A549 (cell line): Measurements from ENCODE around the gene SCGB1C1. TPM values are rescaled to one million over a fixed set of nuclear protein-coding genes. Genes with fewer than 3 reads are reported as not detected.

ENCODE experiments used
- ATAC-seq, 2 experiments: fragments of 200-7000 bp in 1 of 2; fragments of >200 bp in 1 of 2; cut with Nextera tagmentation in 1 of 2; cut with Tn5 transposase in 1 of 2; 3 replicates each; pipeline versions ENCODE4 v1.8.0 to v1.9.1; 2018 to 2020; ENCODE audit warnings: mild to moderate bottlenecking in 1 of 2, moderate library complexity in 1 of 2
- CTCF ChIA-PET: fragments of 300-600 bp; sonication (Branson Sonifier 250); formaldehyde crosslinking; extraction: SDS; loops from one replicate; lab custom pipeline; 2021; ENCODE audit warnings: antibody characterized with exemption, inconsistent platforms; lab: Yijun Ruan, JAX
- POLR2A ChIA-PET: fragments of 350-600 bp; formaldehyde crosslinking; extraction: SDS; loops from one replicate; lab custom pipeline; 2021; ENCODE audit warnings: antibody characterized with exemption, inconsistent platforms; lab: Yijun Ruan, JAX
- DNase-seq, 2 experiments: peaks; one replicate each; pipeline versions ENCODE4 v3.0.0 to v3.0.0-alpha.2; 2011 to 2016; ENCODE audit warnings: low read depth in 1 of 2, low spot score in 1 of 2
- FAIRE-seq: peaks from 2 replicates; lab custom pipeline; 2011; peaks lifted over from hg19 to GRCh38; lab: Jason Lieb, UNC
- H3K27ac ChIP-seq, 2 experiments: fragments of >200 bp; sonication (Bioruptor Twin); formaldehyde crosslinking; 3 replicates each; pipeline ENCODE4 v1.5.1; 2016 to 2017
- H3K4me1 ChIP-seq: fragments of >200 bp; sonication (Bioruptor Twin); formaldehyde crosslinking; 3 replicates; pipeline ENCODE4 v1.6.1; 2016
- H3K4me2 ChIP-seq: fragments of >200 bp; sonication (Bioruptor Twin); formaldehyde crosslinking; 3 replicates; pipeline ENCODE4 v1.6.1; 2016
- H3K4me3 ChIP-seq: fragments of >200 bp; sonication (Bioruptor Twin); formaldehyde crosslinking; 3 replicates; pipeline ENCODE4 v1.5.1; 2016
- H3K9me3 ChIP-seq: fragments of >200 bp; sonication (Bioruptor Twin); formaldehyde crosslinking; 3 replicates; pipeline ENCODE4 v1.6.1; 2016
- ATOH8 ChIP-seq: fragments of 250-450 bp; sonication (Bioruptor Pico); IDR thresholded peaks from 2 replicates; pipeline ENCODE4 v1.5.0; 2020; ENCODE audit warnings: low read depth, mild to moderate bottlenecking, moderate library complexity
- BCL3 ChIP-seq: fragments of >200 bp; sonication (Bioruptor Twin); formaldehyde crosslinking; IDR thresholded peaks from 3 replicates; pipeline ENCODE4 v1.6.1; 2016
- BHLHE40 ChIP-seq: IDR thresholded peaks from 2 replicates; pipeline ENCODE4 v1.6.1; 2012; ENCODE audit warnings: low read depth, low read length, inconsistent platforms
- CBX2 ChIP-seq: fragments of 200-600 bp; sonication (generic); IDR thresholded peaks from 2 replicates; pipeline ENCODE4 v1.6.1; 2016; ENCODE audit warnings: low read depth, mild to moderate bottlenecking, borderline replicate concordance
- CEBPB ChIP-seq, 2 experiments: fragments of >200 bp in 1 of 2; sonication (Bioruptor Twin) in 1 of 2; formaldehyde crosslinking in 1 of 2; IDR thresholded peaks; 2 replicates each; pipeline ENCODE4 v1.6.1; 2012 to 2016
- CHD4 ChIP-seq: fragments of 200-600 bp; sonication (generic); IDR thresholded peaks from 2 replicates; pipeline ENCODE4 v1.6.1; 2016; ENCODE audit warnings: antibody characterized with exemption, mild to moderate bottlenecking, borderline replicate concordance
- E2F6 ChIP-seq: IDR thresholded peaks from 2 replicates; pipeline ENCODE4 v1.6.1; 2012; ENCODE audit warnings: low read depth, borderline replicate concordance
- EHMT2 ChIP-seq: fragments of 200-600 bp; sonication (generic); IDR thresholded peaks from 2 replicates; pipeline ENCODE4 v1.6.1; 2016; ENCODE audit warnings: antibody characterized with exemption, low read depth, mild to moderate bottlenecking, moderate library complexity
- FOXS1 ChIP-seq: fragments of 250-450 bp; sonication (Bioruptor Pico); IDR thresholded peaks from 2 replicates; pipeline ENCODE4 v1.5.0; 2020; ENCODE audit warnings: mild to moderate bottlenecking, moderate library complexity
- HEYL ChIP-seq: fragments of 250-450 bp; sonication (Bioruptor Pico); IDR thresholded peaks from 2 replicates; pipeline ENCODE4 v1.8.0; 2021; ENCODE audit warnings: mild to moderate bottlenecking, moderate library complexity
- HOXA7 ChIP-seq: fragments of 250-450 bp; sonication (Bioruptor Pico); IDR thresholded peaks from 2 replicates; pipeline ENCODE4 v1.5.0; 2020; ENCODE audit warnings: mild to moderate bottlenecking, moderate library complexity
- JUN ChIP-seq, 2 experiments: fragments of >200 bp; sonication (Bioruptor Twin); formaldehyde crosslinking; IDR thresholded peaks; 2 replicates in 1 of 2; 3 replicates in 1 of 2; pipeline ENCODE4 v1.6.1; 2016 to 2017
- KDM5A ChIP-seq: fragments of 200-600 bp; sonication (generic); IDR thresholded peaks from 2 replicates; pipeline ENCODE4 v1.6.1; 2016; ENCODE audit warnings: antibody characterized with exemption, mild to moderate bottlenecking
- MAFK ChIP-seq: fragments of 450-650 bp; IDR thresholded peaks from 2 replicates; pipeline ENCODE4 v1.6.1; 2014; ENCODE audit not compliant: partially characterized antibody
- MAX ChIP-seq: IDR thresholded peaks from 2 replicates; pipeline ENCODE4 v1.6.1; 2012
- MAZ ChIP-seq: fragments of 150-350 bp; IDR thresholded peaks from 2 replicates; pipeline ENCODE4 v1.6.1; 2014; ENCODE audit warnings: antibody characterized with exemption, low read depth, low read length, borderline replicate concordance
- PHF8 ChIP-seq: fragments of 200-600 bp; sonication (generic); IDR thresholded peaks from 2 replicates; pipeline ENCODE4 v1.6.1; 2016; ENCODE audit warnings: low read depth, mild to moderate bottlenecking, antibody characterized with exemption, moderate library complexity, borderline replicate concordance
- POLR2A ChIP-seq: IDR thresholded peaks from 2 replicates; pipeline ENCODE4 v1.6.1; 2012; ENCODE audit warnings: mild to moderate bottlenecking, low read length
- RAD21 ChIP-seq, 2 experiments: fragments of >200 bp in 1 of 2; sonication (Bioruptor Twin) in 1 of 2; formaldehyde crosslinking in 1 of 2; IDR thresholded peaks in 1 of 2; conservative IDR thresholded peaks in 1 of 2; 2 replicates in 1 of 2; 3 replicates in 1 of 2; pipeline ENCODE4 v1.6.1; 2012 to 2018; ENCODE audit warnings: inconsistent platforms in 1 of 2
- RFX5 ChIP-seq: fragments of 450-650 bp; IDR thresholded peaks from 2 replicates; pipeline ENCODE4 v1.7.1; 2014; ENCODE audit warnings: antibody characterized with exemption, mild to moderate bottlenecking, moderate library complexity
- TFCP2L1 ChIP-seq: fragments of 250-450 bp; sonication (Bioruptor Pico); IDR thresholded peaks from 2 replicates; pipeline ENCODE4 v1.5.0; 2021; ENCODE audit warnings: mild to moderate bottlenecking
- TP53 ChIP-seq: fragments of 250-450 bp; sonication (Bioruptor Pico); IDR thresholded peaks from 2 replicates; pipeline ENCODE4 v1.5.0; 2021; ENCODE audit warnings: mild to moderate bottlenecking, moderate library complexity
- USF2 ChIP-seq: fragments of 450-650 bp; IDR thresholded peaks from 2 replicates; pipeline ENCODE4 v1.6.1; 2014; ENCODE audit warnings: antibody characterized with exemption
- ZFP36 ChIP-seq: fragments of 450-650 bp; IDR thresholded peaks from 2 replicates; pipeline ENCODE4 v1.6.1; 2014; ENCODE audit warnings: borderline replicate concordance; ENCODE audit not compliant: partially characterized antibody
- ZNF302 ChIP-seq: fragments of 250-450 bp; sonication (Bioruptor Pico); IDR thresholded peaks from 2 replicates; pipeline ENCODE4 v1.9.0; 2021; ENCODE audit warnings: inconsistent platforms, mild to moderate bottlenecking, moderate library complexity
- WGBS: methylation state at CpG from one replicate; pipeline ENCODE4 v1.1.6; 2017; ENCODE audit errors: missing lambda C conversion rate; 5-methylcytosine and 5-hydroxymethylcytosine counted together
- polyA plus RNA-seq, 4 experiments: library from polyadenylated mRNA; depleted of rRNA in 3 of 4; stranded (reverse); fragments of >200 nt; fragmentation: RNase III in 1 of 4; extraction: RNeasy Plus Mini Kit Qiagen cat#74134 plus additional on column Dnase treatment in 1 of 4; gene quantifications; 2 replicates in 3 of 4; 3 replicates in 1 of 4; pipeline ENCODE4 v1.2.3, GENCODE V29; 2011 to 2017

Gene SCGB1C1
- polyA plus RNA-seq, 2 of the 4 experiments (the other 2 are of a cell fraction) = not detected

GRCh38 chr11:235609-235996 lies 42.7 kb downstream of the SCGB1C1 start (continued):
- TF ChIP-seq EHMT2 (no peak), CEBPB (IDR thresholded peaks at IDR 0.05) (no peak), MAFK (no peak), USF2 (no peak), HEYL (CRISPR knock-in tag) (no peak)

- peak within 1 kb of the TSS; percentile 99 for H3K4me2 ChIP-seq
- no peaks in the 10 kb centered on the region for H3K9me3 ChIP-seq
- FAIRE-seq (no peak), DNase-seq (peak; percentile 90 to 95), ATAC-seq (peak; percentile 93 to 96)
- 0 out of 2 replicates have a peak, but pooled peaks have one; percentile 61 for TF ChIP-seq MAZ
- no peak for TF ChIP-seq CHD4
- 0 out of 2 replicates have a peak, but pooled peaks have one; percentile 15 for TF ChIP-seq FOXS1
- TF ChIP-seq PHF8 = peak; percentile 68; the same call in 1 of the 2 replicates
- TF ChIP-seq RFX5 = no peak
- peak; percentile 43; the same call in 1 of the 2 replicates for TF ChIP-seq MAX
- TF ChIP-seq E2F6 = peak; percentile 51; the same call in 1 of the 2 replicates
- peak; percentile 22; the same call in 1 of the 2 replicates for TF ChIP-seq HOXA7 (CRISPR knock-in tag)
- TF ChIP-seq ATOH8 (CRISPR knock-in tag) = no peak
- TF ChIP-seq CBX2 = no peak
- no peak for TF ChIP-seq BHLHE40
- TF ChIP-seq TP53 (CRISPR knock-in tag) = peak; percentile 42; the same call in 1 of the 2 replicates
- TF ChIP-seq JUN (IDR thresholded peaks at IDR 0.05) = peak; percentile 67 to 80
- TF ChIP-seq TFCP2L1 (CRISPR knock-in tag) = peak; percentile 16; the same call in 1 of the 2 replicates
- peak; percentile 78 for TF ChIP-seq POLR2A
- no peak for TF ChIP-seq ZFP36
- no peak for TF ChIP-seq RAD21 (conservative IDR thresholded peaks at IDR 0.05 in 1 of 2, IDR thresholded peaks at IDR 0.05 in 1 of 2)
- TF ChIP-seq BCL3 = peak; percentile 74; the same call in 1 of the 3 replicates
- no peak for TF ChIP-seq ZNF302 (CRISPR knock-in tag)
- peak; percentile 65; the same call in 1 of the 2 replicates for TF ChIP-seq KDM5A
- peak within 1 kb of the TSS; percentile 95 to 96 for H3K27ac ChIP-seq
- peaks cover 17% of the 10 kb centered on the region; the same call in 2 of the 3 replicates for H3K4me1 ChIP-seq
- CTCF ChIA-PET = interaction anchor here (0.8 to 2.0 kb wide), 5 partner anchors 14 to 68 kb away, joined by 3 to 17 read pairs (median 3); no protein-coding TSS in a partner anchor
- peak within 1 kb of the TSS; percentile 91 for H3K4me3 ChIP-seq
- under 1% methylated on average over 18 of the region's 70 CpGs for WGBS
- POLR2A ChIA-PET = interaction anchor here (1.2 to 2.3 kb wide), 2 partner anchors 14 to 29 kb away, joined by 4 to 8 read pairs; partner anchors contain the start of genes BET1L and RIC8A
These were observed 43.3 kb downstream of the SCGB1C1 start, which contains the start of gene SIRT3 for GRCh38 chr11:235997-236773. TSS of gene SIRT3 (minus strand) at chr11:236342. CDS start at chr11:236328, 14 bp downstream.
